D721Med (cell line): ENCODE results near the gene KPNA3.
A peak's percentile ranks its signal among the peaks of the same experiment; 100 is the strongest.
"Not testable (repeated sequence)": the region's sequence is repeated elsewhere in the genome, so short reads cannot be mapped to it uniquely, and the experiment has no call there.

ENCODE experiments used
- DNase-seq: peaks from one replicate; pipeline ENCODE4 v3.0.0; 2011; ENCODE audit warnings: low spot score; ENCODE audit not compliant: insufficient read length
- FAIRE-seq: peaks from 2 replicates; lab custom pipeline; 2011; peaks lifted over from hg19 to GRCh38; lab: Jason Lieb, UNC
- TF ChIP-seq, protein P1 (sequence below): IDR thresholded peaks from 2 replicates; pipeline ENCODE4 v1.5.1; 2012; ENCODE audit warnings: mild to moderate bottlenecking, control low read depth; ENCODE audit not compliant: insufficient read depth; ENCODE audit errors: missing control alignments

The KPNA3 gene

DNA sequence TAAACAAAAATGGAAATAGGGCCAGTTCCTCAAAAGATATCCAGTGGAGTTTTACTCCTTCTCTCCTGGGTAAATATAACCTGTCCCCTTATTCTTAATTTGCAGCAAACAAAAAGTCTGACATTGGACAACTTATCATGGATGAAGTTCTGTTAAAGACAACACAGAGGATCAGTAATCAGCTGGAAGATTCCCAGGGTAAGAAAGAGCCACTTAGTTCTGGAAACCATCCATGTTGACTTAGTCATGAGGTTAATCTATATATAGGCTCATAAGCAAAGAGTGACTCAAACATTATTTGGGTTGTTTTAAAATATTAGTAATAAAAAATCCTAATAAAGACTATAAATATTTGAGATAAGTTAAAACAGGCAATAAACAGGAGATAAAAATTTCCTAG is 60.7 kb downstream of the KPNA3 start:
- no peak for DNase-seq
- TF ChIP-seq, protein P1, sequence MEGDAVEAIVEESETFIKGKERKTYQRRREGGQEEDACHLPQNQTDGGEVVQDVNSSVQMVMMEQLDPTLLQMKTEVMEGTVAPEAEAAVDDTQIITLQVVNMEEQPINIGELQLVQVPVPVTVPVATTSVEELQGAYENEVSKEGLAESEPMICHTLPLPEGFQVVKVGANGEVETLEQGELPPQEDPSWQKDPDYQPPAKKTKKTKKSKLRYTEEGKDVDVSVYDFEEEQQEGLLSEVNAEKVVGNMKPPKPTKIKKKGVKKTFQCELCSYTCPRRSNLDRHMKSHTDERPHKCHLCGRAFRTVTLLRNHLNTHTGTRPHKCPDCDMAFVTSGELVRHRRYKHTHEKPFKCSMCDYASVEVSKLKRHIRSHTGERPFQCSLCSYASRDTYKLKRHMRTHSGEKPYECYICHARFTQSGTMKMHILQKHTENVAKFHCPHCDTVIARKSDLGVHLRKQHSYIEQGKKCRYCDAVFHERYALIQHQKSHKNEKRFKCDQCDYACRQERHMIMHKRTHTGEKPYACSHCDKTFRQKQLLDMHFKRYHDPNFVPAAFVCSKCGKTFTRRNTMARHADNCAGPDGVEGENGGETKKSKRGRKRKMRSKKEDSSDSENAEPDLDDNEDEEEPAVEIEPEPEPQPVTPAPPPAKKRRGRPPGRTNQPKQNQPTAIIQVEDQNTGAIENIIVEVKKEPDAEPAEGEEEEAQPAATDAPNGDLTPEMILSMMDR, result no peak
- FAIRE-seq, result no peak

DNA sequence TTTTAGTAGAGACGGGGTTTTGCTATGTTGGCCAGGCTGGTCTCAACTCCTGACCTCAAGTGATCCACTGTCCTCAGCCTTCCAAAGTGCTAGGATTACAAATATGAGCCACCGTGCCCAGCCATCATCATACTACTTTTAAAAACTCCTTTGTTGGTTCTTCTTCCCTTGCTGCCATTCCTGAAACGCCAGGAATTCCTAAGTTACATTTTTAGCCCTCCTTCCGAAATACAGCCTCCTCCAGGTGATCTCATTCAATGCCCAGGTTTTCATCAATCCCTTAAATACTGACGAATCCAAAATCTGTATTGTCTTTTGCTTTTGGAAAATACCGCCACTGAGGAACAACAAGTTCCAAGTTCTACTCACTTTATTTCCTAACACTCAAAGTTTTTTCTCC is 75.9 kb downstream of the KPNA3 start:
- TF ChIP-seq, protein P1, result no peak
- FAIRE-seq (no peak), DNase-seq (no peak)

DNA sequence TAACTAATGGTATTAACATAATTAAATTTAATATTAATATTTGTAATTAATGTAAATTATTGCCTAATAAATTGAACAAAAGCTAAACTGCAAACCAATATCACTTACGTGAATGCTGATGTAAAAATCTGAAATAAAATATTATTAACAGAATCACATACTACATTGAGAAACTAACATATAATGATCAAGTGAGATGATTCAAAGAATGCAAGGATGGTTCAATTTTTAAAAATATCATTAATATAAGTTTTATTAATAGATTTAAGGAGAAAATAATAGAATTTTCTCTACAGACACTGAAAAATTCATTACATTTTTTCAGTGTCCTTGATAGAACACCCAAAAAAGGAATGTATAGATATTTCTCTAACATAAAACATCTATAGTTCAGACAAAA is 77.7 kb downstream of the KPNA3 start:
- TF ChIP-seq, protein P1, result no peak
- FAIRE-seq, result no peak
- no peak for DNase-seq

DNA sequence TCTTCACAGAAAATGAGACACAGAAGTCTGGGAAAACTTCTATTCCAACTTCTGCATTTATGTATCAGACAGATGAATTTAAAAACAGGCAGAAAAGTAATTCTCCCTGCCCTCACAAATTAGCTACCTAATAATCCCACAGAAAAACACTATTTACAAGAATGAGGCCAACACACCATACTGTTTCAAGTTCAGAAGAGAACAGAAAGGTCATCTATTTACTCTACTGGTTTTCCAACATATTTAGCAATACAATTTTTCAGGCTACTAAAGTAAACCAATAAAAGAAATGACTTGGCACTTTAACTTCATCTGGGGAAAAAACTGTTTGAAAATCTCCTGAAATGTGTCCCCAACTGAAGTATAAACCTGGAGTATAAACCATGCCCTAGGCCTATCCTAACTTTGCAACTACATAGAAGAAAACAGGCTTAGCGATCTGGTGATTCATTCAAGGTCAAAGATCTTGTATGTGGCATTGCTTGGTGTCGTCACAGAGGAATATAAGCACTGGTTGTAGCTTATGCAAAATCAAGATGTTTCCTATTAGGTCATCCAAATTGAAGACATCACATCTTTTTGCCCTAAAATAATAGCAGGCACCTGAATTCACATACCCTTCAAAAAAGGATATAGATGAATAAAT is 81.1 kb downstream of the KPNA3 start:
- TF ChIP-seq, protein P1, result no peak
- FAIRE-seq (peak; percentile 60), DNase-seq (no peak)

DNA sequence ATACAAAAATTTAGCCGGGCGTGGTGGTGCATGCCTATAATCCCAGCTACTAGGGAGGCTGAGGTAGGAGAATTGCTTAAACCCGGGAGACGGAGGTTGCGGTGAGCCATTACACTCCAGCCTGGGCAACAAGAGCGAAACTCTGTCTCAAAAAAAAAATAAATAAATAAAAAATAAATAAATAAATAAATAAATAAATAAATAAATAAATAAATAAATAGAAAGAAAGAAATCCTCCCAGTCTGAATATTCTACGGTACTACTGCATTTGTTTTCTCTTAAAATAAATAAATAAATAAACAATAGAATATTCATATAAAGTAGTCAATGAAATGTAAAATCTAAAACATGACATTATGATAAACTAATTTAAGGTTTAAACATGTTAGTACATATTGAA is 88.2 kb downstream of the KPNA3 start:
- DNase-seq, FAIRE-seq: not testable (repeated sequence)

DNA sequence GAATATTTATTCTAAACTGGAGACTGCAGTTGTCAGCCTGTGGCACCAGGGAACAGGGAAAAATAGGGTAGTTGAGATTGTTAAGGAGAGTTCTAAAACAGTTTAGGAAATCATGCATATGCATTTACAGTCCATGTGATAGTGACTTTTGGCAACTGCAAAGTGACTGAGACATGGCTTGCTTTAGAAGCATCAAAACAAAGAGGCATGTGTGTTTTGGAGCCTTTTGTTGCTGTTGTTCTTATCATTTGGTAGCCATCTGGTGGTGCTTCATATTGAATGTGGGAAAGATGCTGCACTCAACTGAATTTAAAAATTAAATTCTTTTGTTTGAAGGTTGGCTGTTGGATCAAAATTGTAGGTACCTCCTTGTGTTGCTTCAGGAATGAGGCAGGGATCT is 91.0 kb downstream of the KPNA3 start:
- no peak for DNase-seq
- peak; percentile 6 for FAIRE-seq
- TF ChIP-seq, protein P1, result no peak

DNA sequence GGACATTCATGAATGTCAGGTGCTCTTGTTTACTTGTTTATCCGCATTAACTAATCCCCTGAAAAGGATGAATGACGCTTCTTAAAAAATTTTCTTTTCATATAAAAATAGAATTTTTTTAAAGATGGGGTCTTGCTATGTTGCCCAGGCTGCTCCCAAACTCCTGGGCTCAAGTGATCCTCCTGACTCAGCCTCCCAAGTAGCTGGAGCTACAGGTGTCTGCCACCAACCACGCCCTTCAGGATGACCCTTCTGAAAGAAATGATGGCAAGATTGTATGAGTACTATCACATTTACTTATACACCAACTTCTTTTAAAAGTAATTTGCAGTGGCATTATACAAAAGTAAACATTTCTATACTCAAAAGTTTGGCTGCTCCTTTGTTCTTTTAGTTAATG is 95.0 kb downstream of the KPNA3 start:
- DNase-seq (no peak), FAIRE-seq (no peak)
- TF ChIP-seq, protein P1, result no peak
